Ureter (tissue), 1 donor: Measurements from ENCODE around the gene AGBL4. TPM values are rescaled to one million over a fixed set of nuclear protein-coding genes. Genes with fewer than 3 reads are reported as not detected.

Source experiments
- DNase-seq: peaks from one replicate; pipeline ENCODE4 v3.0.0-alpha.2; 2020; ENCODE audit warnings: low spot score
- total RNA-seq: library from RNA; stranded (reverse); gene quantifications from one replicate; pipeline ENCODE4 v1.2.4, GENCODE V29; 2023
- donor health status: DM: yes; HTN: yes; CAD: no.

The AGBL4 gene
- total RNA-seq, 1 donor from 2014 or later: 0.21 TPM

- no peak for DNase-seq
Measured at GRCh38 chr1:48488721-48489120, 1535.0 kb downstream of the AGBL4 start.

Other genes starting within 250 kb of the AGBL4 start
- not detected for gene ELAVL4, start 85.0 kb upstream of the AGBL4 start, total RNA-seq